HL-60 (cell line): Measurements from ENCODE around the gene INSL3.

Source experiments
- DNase-seq, 2 experiments: peaks; one replicate each; pipeline ENCODE4 v3.0.0-alpha.2; 2010 to 2020; ENCODE audit warnings: low read depth in 1 of 2, low spot score in 1 of 2
- H3K27ac ChIP-seq: fragments of 250-450 bp; sonication (Bioruptor Pico); replicated peaks from 2 replicates; pipeline ENCODE4 v1.5.1; 2020; ENCODE audit warnings: mild to moderate bottlenecking, moderate library complexity
- H3K27me3 ChIP-seq: fragments of 250-450 bp; sonication (Bioruptor Pico); 2 replicates; pipeline ENCODE4 v1.5.1; 2021; ENCODE audit warnings: mild to moderate bottlenecking, moderate library complexity; ENCODE audit not compliant: insufficient read depth, poor library complexity, severe bottlenecking
- H3K4me3 ChIP-seq: replicated peaks from 2 replicates; pipeline ENCODE4 v1.5.1; 2011; ENCODE audit warnings: mild to moderate bottlenecking, control low read depth, low read length; ENCODE audit not compliant: insufficient read depth
- GABPA ChIP-seq: IDR thresholded peaks from 2 replicates; pipeline ENCODE4 v1.6.1; 2012; ENCODE audit warnings: low read depth
- POLR2AphosphoS5 ChIP-seq: IDR thresholded peaks from 2 replicates; pipeline ENCODE4 v1.6.1; 2012; ENCODE audit warnings: low read depth
- SPI1 ChIP-seq: IDR thresholded peaks from 2 replicates; pipeline ENCODE4 v1.6.1; 2012; ENCODE audit warnings: low read depth, mild to moderate bottlenecking, borderline replicate concordance
- TF ChIP-seq, protein P1 (sequence below): IDR thresholded peaks from 2 replicates; pipeline ENCODE4 v1.6.1; 2012; ENCODE audit warnings: low read depth; ENCODE audit not compliant: insufficient replicate concordance
- TF ChIP-seq, protein P2 (sequence below): IDR thresholded peaks from one replicate; pipeline ENCODE4 v1.5.1; 2011; ENCODE audit warnings: low read length, control low read depth, inconsistent platforms; ENCODE audit not compliant: insufficient read depth

INSL3 gene

GRCh38 chr19:17772172-17772571 is 49.1 kb downstream of the INSL3 start:
- no peak for DNase-seq
- TF ChIP-seq GABPA = no peak
- TF ChIP-seq, protein P1, sequence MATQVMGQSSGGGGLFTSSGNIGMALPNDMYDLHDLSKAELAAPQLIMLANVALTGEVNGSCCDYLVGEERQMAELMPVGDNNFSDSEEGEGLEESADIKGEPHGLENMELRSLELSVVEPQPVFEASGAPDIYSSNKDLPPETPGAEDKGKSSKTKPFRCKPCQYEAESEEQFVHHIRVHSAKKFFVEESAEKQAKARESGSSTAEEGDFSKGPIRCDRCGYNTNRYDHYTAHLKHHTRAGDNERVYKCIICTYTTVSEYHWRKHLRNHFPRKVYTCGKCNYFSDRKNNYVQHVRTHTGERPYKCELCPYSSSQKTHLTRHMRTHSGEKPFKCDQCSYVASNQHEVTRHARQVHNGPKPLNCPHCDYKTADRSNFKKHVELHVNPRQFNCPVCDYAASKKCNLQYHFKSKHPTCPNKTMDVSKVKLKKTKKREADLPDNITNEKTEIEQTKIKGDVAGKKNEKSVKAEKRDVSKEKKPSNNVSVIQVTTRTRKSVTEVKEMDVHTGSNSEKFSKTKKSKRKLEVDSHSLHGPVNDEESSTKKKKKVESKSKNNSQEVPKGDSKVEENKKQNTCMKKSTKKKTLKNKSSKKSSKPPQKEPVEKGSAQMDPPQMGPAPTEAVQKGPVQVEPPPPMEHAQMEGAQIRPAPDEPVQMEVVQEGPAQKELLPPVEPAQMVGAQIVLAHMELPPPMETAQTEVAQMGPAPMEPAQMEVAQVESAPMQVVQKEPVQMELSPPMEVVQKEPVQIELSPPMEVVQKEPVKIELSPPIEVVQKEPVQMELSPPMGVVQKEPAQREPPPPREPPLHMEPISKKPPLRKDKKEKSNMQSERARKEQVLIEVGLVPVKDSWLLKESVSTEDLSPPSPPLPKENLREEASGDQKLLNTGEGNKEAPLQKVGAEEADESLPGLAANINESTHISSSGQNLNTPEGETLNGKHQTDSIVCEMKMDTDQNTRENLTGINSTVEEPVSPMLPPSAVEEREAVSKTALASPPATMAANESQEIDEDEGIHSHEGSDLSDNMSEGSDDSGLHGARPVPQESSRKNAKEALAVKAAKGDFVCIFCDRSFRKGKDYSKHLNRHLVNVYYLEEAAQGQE = no peak
- TF ChIP-seq, protein P2, sequence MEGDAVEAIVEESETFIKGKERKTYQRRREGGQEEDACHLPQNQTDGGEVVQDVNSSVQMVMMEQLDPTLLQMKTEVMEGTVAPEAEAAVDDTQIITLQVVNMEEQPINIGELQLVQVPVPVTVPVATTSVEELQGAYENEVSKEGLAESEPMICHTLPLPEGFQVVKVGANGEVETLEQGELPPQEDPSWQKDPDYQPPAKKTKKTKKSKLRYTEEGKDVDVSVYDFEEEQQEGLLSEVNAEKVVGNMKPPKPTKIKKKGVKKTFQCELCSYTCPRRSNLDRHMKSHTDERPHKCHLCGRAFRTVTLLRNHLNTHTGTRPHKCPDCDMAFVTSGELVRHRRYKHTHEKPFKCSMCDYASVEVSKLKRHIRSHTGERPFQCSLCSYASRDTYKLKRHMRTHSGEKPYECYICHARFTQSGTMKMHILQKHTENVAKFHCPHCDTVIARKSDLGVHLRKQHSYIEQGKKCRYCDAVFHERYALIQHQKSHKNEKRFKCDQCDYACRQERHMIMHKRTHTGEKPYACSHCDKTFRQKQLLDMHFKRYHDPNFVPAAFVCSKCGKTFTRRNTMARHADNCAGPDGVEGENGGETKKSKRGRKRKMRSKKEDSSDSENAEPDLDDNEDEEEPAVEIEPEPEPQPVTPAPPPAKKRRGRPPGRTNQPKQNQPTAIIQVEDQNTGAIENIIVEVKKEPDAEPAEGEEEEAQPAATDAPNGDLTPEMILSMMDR = no peak
- no peak for TF ChIP-seq SPI1
- TF ChIP-seq POLR2AphosphoS5 = no peak
- H3K27ac ChIP-seq = no peak overlapping the region
- H3K27me3 ChIP-seq = no peaks in the 10 kb centered on the region
- H3K4me3 ChIP-seq = no peak overlapping the region

DNA sequence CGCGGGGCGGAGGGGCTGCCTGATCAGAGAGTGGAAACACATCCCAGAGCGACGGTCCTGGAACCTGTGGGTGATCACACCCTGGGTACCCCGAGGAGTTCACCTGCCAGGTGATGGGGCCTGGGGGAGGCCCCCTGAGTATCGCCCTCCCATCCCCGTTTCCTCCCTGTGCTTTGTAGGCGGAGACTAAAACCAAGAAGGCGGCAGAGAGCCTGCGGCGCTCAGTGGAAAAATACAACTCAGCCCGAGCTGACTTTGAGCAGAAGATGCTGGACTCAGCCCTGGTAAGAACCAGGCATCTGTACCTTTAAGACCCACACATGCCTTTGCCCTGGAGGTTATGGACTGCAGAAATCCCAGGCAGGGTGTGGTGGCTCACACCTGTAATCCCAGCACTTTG is 50.7 kb downstream of the INSL3 start:
- no peak overlapping the region for H3K4me3 ChIP-seq
- TF ChIP-seq SPI1 (no peak), POLR2AphosphoS5 (no peak), GABPA (no peak)
- no peak for DNase-seq
- H3K27me3 ChIP-seq = no peaks in the 10 kb centered on the region
- no peak overlapping the region for H3K27ac ChIP-seq

GRCh38 chr19:17767559-17767958 is 53.8 kb downstream of the INSL3 start:
- no peak for DNase-seq
- no peak overlapping the region for H3K27ac ChIP-seq
- H3K27me3 ChIP-seq = no peaks in the 10 kb centered on the region
- TF ChIP-seq POLR2AphosphoS5 (no peak), SPI1 (no peak)
- TF ChIP-seq, protein P2 = no peak
- TF ChIP-seq, protein P1 = no peak
- no peak overlapping the region for H3K4me3 ChIP-seq

- no peaks in the 10 kb centered on the region for H3K27me3 ChIP-seq
- no peak overlapping the region for H3K4me3 ChIP-seq
- no peak overlapping the region; the same call in 1 of the 2 replicates for H3K27ac ChIP-seq
- DNase-seq = peak; percentile 81 to 88
- TF ChIP-seq POLR2AphosphoS5 = no peak
- TF ChIP-seq, protein P2 = peak; percentile 98
These were observed 54.7 kb downstream of the INSL3 start for GRCh38 chr19:17766543-17767131.
